Measurements from ENCODE around the gene UBE2S. TPM values are rescaled to one million over a fixed set of nuclear protein-coding genes. Genes with fewer than 3 reads are reported as not detected.

The UBE2S gene
- total RNA-seq, 1 experiment from 2014 or later, result 635 TPM

DNA sequence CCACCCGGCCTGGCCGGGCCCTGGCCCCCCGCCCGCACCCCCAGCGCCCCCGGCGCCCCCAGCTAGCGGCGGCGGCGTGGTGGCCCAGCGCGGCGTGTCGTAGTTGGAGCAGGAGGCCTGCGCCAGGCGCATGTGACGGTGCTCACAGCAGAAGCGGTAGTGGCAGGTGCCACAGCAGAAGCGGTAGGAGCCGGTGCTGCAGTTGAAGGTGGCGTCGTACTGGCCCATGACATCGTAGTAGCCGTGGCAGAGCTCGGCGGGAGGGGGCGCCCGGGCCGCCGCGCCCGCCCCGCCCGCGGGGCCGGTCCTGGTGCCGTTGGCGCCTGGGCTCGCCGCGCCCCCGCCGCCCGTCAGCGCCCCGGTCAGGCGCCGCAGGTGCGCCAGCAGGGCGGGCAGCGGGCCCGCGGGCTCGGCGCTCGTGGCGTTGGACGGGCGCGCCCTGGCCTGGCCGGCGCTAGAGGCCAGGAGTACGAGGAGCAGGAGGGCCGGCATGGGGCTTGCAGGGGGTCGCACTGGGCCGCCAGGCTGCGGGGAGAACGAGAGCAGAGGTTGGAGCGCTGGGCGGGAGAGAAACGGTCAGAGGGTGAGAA, 34.9 kb upstream of the UBE2S start:
- H3K4me3 ChIP-seq (ENCODE audit: low read depth in 2 of 2, low read length in 2 of 2), result no peak overlapping the region; a peak in 1 of 4 replicates
- DNase-seq (ENCODE audit: low read depth, low spot score), result no peak
- H3K9me3 ChIP-seq (ENCODE audit: control insufficient read depth, insufficient read depth, low read depth, low read length), result no peaks in the 10 kb centered on the region
- H3K4me1 ChIP-seq (ENCODE audit: control insufficient read depth, insufficient read depth, low read length), result peaks cover 8% of the 10 kb centered on the region
- in situ Hi-C loops (cut with HindIII; ENCODE audit: low pct_unique_long_range_greater_than_20kb, low sequenced_read_pairs) (no loop called here), intact Hi-C loops (cut with micrococcal nuclease; ENCODE audit: unreplicated experiment) (no loop called here)
- TF ChIP-seq POLR2AphosphoS5 (IDR thresholded peaks at IDR 0.05; ENCODE audit: low read depth, low read length) (no peak), SIN3A (IDR thresholded peaks at IDR 0.05; ENCODE audit: borderline replicate concordance, insufficient read depth, low read depth, low read length) (no peak), TCF7L2 (IDR thresholded peaks at IDR 0.05; ENCODE audit: low read depth, low read length) (no peak)
- TF ChIP-seq, protein P1, sequence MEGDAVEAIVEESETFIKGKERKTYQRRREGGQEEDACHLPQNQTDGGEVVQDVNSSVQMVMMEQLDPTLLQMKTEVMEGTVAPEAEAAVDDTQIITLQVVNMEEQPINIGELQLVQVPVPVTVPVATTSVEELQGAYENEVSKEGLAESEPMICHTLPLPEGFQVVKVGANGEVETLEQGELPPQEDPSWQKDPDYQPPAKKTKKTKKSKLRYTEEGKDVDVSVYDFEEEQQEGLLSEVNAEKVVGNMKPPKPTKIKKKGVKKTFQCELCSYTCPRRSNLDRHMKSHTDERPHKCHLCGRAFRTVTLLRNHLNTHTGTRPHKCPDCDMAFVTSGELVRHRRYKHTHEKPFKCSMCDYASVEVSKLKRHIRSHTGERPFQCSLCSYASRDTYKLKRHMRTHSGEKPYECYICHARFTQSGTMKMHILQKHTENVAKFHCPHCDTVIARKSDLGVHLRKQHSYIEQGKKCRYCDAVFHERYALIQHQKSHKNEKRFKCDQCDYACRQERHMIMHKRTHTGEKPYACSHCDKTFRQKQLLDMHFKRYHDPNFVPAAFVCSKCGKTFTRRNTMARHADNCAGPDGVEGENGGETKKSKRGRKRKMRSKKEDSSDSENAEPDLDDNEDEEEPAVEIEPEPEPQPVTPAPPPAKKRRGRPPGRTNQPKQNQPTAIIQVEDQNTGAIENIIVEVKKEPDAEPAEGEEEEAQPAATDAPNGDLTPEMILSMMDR (IDR thresholded peaks at IDR 0.05), result no peak
- TF ChIP-seq, protein P2, sequence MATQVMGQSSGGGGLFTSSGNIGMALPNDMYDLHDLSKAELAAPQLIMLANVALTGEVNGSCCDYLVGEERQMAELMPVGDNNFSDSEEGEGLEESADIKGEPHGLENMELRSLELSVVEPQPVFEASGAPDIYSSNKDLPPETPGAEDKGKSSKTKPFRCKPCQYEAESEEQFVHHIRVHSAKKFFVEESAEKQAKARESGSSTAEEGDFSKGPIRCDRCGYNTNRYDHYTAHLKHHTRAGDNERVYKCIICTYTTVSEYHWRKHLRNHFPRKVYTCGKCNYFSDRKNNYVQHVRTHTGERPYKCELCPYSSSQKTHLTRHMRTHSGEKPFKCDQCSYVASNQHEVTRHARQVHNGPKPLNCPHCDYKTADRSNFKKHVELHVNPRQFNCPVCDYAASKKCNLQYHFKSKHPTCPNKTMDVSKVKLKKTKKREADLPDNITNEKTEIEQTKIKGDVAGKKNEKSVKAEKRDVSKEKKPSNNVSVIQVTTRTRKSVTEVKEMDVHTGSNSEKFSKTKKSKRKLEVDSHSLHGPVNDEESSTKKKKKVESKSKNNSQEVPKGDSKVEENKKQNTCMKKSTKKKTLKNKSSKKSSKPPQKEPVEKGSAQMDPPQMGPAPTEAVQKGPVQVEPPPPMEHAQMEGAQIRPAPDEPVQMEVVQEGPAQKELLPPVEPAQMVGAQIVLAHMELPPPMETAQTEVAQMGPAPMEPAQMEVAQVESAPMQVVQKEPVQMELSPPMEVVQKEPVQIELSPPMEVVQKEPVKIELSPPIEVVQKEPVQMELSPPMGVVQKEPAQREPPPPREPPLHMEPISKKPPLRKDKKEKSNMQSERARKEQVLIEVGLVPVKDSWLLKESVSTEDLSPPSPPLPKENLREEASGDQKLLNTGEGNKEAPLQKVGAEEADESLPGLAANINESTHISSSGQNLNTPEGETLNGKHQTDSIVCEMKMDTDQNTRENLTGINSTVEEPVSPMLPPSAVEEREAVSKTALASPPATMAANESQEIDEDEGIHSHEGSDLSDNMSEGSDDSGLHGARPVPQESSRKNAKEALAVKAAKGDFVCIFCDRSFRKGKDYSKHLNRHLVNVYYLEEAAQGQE (IDR thresholded peaks at IDR 0.05; ENCODE audit: insufficient read depth in 1 of 2, low read depth in 2 of 2, low read length in 1 of 2), result no peak
- H3K27ac ChIP-seq (ENCODE audit: low read length), result no peak overlapping the region
- ChIA-PET POLR2A (interaction anchor here (0.5 kb wide), 1 partner anchor 23 kb away, joined by 6 read pairs; no protein-coding TSS in a partner anchor), CTCF (no interaction called here)
- H3K36me3 ChIP-seq (ENCODE audit: control insufficient read depth, insufficient read depth, low read length), result no peaks in the 10 kb centered on the region
- ATAC-seq, result peak; percentile 59
- H3K27me3 ChIP-seq (ENCODE audit: control insufficient read depth, insufficient read depth, low read length), result peaks cover 21% of the 10 kb centered on the region
- BruUV-seq (replicated peaks), result no TSS peak

DNA sequence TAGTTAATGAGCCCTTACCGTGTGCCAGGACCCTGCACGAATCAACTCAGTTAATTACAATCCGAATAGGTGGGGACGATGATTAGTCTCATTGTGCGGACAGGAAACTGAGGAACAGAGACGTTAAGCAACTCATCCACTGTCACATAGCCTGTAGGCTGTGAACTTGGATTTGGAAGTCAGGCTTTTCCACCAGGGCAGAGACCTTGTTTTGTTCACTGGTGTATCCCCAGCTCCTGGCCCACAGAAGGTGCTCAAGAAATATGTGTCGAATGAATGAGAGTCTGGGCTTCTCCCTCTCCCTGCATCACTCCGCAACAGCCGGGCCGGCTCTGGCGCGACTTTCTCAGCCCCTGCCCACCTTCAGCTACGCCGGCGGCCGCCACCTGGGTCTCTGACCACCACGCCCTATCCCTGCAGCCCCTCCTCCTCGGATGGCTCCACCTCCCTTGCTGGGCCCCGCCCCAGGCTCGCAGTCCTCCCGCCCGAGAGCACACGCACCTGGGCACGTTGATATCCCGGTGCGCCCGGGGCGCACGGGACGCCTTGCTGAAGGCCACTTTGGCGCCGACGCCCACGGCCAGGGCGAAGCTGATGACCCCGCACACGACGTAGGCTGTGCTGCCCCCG, 34.2 kb upstream of the UBE2S start:
- intact Hi-C loops (cut with micrococcal nuclease; ENCODE audit: unreplicated experiment), result no loop called here
- peak; percentile 37 for ATAC-seq
- CTCF ChIA-PET, result no interaction called here
- no peak overlapping the region for H3K27ac ChIP-seq (ENCODE audit: low read length)
- no peak for DNase-seq (ENCODE audit: low read depth, low spot score)
- peaks cover 5% of the 10 kb centered on the region; the same call in 1 of the 2 replicates for H3K4me1 ChIP-seq (ENCODE audit: control insufficient read depth, insufficient read depth, low read length)
- H3K4me3 ChIP-seq (ENCODE audit: low read depth in 2 of 2, low read length in 2 of 2), result peak overlapping the region in 1 of 2 experiments; percentile 29; a peak in 2 of 4 replicates
- H3K9me3 ChIP-seq (ENCODE audit: control insufficient read depth, insufficient read depth, low read depth, low read length), result no peaks in the 10 kb centered on the region
- no TSS peak for BruUV-seq (replicated peaks)
- no peaks in the 10 kb centered on the region for H3K36me3 ChIP-seq (ENCODE audit: control insufficient read depth, insufficient read depth, low read length)
- TF ChIP-seq, protein P2 (IDR thresholded peaks at IDR 0.05; ENCODE audit: insufficient read depth in 1 of 2, low read depth in 2 of 2, low read length in 1 of 2), result no peak
- TF ChIP-seq TCF7L2 (IDR thresholded peaks at IDR 0.05; ENCODE audit: low read depth, low read length), result no peak
- TF ChIP-seq SIN3A (IDR thresholded peaks at IDR 0.05; ENCODE audit: borderline replicate concordance, insufficient read depth, low read depth, low read length), result no peak
- no peak for TF ChIP-seq POLR2AphosphoS5 (IDR thresholded peaks at IDR 0.05; ENCODE audit: low read depth, low read length)
- TF ChIP-seq, protein P1 (IDR thresholded peaks at IDR 0.05), result no peak
- H3K27me3 ChIP-seq (ENCODE audit: control insufficient read depth, insufficient read depth, low read length), result peaks cover 21% of the 10 kb centered on the region
- POLR2A ChIA-PET, result no interaction called here
- in situ Hi-C loops (cut with HindIII; ENCODE audit: low pct_unique_long_range_greater_than_20kb, low sequenced_read_pairs), result no loop called here
